ENCODE measurements around the gene RGS3.

GRCh38 chr9:113417370-113417769 is 46.2 kb upstream of the RGS3 start:
- TF ChIP-seq CTCF (conservative IDR thresholded peaks at IDR 0.05) (no peak), ZFX (IDR thresholded peaks at IDR 0.05) (no peak)
